Activated CD8-positive, alpha-beta memory T cell treated with anti-CD3 and anti-CD28 coated beads, Interleukin-2, amount 10 ng/mL, durations not matched to agents 7 days and 5 days (primary cell): ENCODE data around the gene STOML1. TPM values are rescaled to one million over a fixed set of nuclear protein-coding genes. Genes with fewer than 3 reads are reported as not detected.

Source experiments
- ATAC-seq: fragments of 150-1000 bp; cut with Tn5 transposase; one replicate; pipeline ENCODE4 v1.10.0; 2021; ENCODE audit warnings: moderate library complexity
- CTCF ChIA-PET: fragments of 350-600 bp; sonication (Branson Sonifier 250); formaldehyde crosslinking; loops from one replicate; lab custom pipeline; 2021; ENCODE audit warnings: antibody characterized with exemption; lab: Charles Lee
- DNase-seq: peaks from one replicate; pipeline ENCODE4 v3.0.0-alpha.2; 2020
- H3K27ac Mint-ChIP-seq: one replicate; pipeline ENCODE4 v1.8.0; 2021; ENCODE audit warnings: mild to moderate bottlenecking, mixed read lengths
- H3K27me3 Mint-ChIP-seq: one replicate; pipeline ENCODE4 v1.8.0; 2021; ENCODE audit warnings: mixed read lengths
- H3K36me3 Mint-ChIP-seq: one replicate; pipeline ENCODE4 v1.8.0; 2021; ENCODE audit warnings: mild to moderate bottlenecking, mixed read lengths
- H3K4me1 Mint-ChIP-seq: one replicate; pipeline ENCODE4 v1.8.0; 2021; ENCODE audit warnings: mixed read lengths
- H3K4me3 Mint-ChIP-seq: one replicate; pipeline ENCODE4 v1.8.0; 2021; ENCODE audit warnings: mild to moderate bottlenecking, moderate library complexity, mixed read lengths
- H3K9me3 Mint-ChIP-seq: one replicate; pipeline ENCODE4 v1.8.0; 2022; ENCODE audit warnings: low read depth, mixed read lengths
- total RNA-seq, 2 experiments: library from RNA; stranded (reverse); gene quantifications; one replicate each; pipeline ENCODE4 v1.2.3, GENCODE V29; 2021

STOML1 gene
- total RNA-seq, 2 experiments from 2014 or later: 7.9 to 8.6 TPM

DNA sequence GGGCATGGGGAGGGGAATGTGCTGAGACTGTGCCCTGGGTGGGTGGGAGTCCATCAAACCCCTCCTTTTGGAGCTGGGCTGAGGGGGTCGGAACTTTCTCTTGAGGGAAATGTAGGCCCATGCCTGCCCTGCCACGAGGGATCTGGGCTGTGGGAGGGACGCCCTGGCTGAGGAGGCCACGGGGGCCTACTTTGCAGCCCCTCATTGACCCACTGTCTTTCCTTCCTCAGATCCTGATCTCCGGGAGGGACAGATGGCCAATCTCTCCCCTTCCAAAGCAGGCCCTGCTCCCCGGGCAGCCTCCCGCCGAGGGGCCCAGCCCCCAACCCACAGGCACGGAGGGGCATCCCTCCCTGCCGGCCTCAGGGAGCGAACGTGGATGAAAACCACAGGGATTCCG is 40.5 kb downstream of the STOML1 start:
- no peaks in the 10 kb centered on the region for H3K27me3 Mint-ChIP-seq
- H3K4me3 Mint-ChIP-seq: no peak overlapping the region
- H3K9me3 Mint-ChIP-seq: no peaks in the 10 kb centered on the region
- no peaks in the 10 kb centered on the region for H3K36me3 Mint-ChIP-seq
- H3K4me1 Mint-ChIP-seq: peaks cover 14% of the 10 kb centered on the region
- ATAC-seq (no peak), DNase-seq (no peak)
- CTCF ChIA-PET: interaction anchor here (0.6 to 7.8 kb wide), 27 partner anchors 8 to 1091 kb away, joined by 3 to 175 read pairs (median 5); partner anchors contain the start of genes PML and STOML1
- peak overlapping the region; percentile 83 for H3K27ac Mint-ChIP-seq

DNA sequence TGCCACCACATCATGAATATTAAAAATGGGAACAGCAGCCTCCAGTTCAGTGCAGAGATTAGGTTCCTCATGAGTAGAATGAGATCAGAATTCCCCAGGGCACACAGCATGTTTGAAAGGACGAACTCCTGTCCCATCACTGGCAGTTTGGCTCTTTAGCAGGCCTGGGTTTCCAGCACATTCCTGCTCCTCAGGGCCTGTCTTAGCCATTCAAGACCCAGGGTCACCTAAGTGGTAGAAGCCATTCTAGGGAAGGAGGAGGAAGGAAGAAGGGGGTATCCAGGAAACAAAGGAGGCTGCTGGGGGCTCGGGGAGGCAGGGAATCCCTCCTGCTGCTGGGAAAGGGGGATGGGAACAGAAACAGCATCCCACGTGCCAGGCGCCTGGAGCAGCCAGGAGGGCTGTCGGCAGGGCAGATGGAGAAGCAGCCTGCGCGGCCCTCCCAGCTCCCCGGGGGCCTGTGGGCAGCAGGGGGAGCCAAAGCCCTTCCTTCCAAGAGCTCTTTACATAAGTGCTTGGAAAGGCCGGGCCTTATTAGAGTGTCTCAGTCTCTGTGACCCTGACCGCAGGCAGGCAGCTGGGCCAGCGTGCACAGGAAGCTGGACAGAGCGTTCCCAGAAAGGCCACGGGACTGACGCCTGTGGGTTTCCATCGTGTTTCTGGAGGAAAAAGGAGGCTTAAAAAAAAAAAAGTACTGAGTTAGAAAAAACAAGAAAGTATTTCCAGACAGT is 41.1 kb downstream of the STOML1 start:
- DNase-seq (peak; percentile 85), ATAC-seq (peak; percentile 97)
- Mint-ChIP-seq H3K27ac (peak overlapping the region; percentile 83), H3K27me3 (no peaks in the 10 kb centered on the region), H3K36me3 (no peaks in the 10 kb centered on the region), H3K9me3 (no peaks in the 10 kb centered on the region), H3K4me3 (no peak overlapping the region), H3K4me1 (peaks cover 13% of the 10 kb centered on the region)
- CTCF ChIA-PET: interaction anchor here (0.6 to 7.8 kb wide), 28 partner anchors 8 to 1092 kb away, joined by 3 to 175 read pairs (median 5); partner anchors contain the start of genes PML and STOML1

- Mint-ChIP-seq H3K36me3 (no peaks in the 10 kb centered on the region), H3K4me1 (peaks cover 13% of the 10 kb centered on the region), H3K9me3 (no peaks in the 10 kb centered on the region), H3K27me3 (no peaks in the 10 kb centered on the region), H3K27ac (peak overlapping the region; percentile 58), H3K4me3 (no peak overlapping the region)
- no peak for DNase-seq
- ATAC-seq: no peak
- CTCF ChIA-PET: interaction anchor here (0.8 to 7.8 kb wide), 26 partner anchors 8 to 1093 kb away, joined by 3 to 175 read pairs (median 5); partner anchors contain the start of genes PML, STOML1 and TBC1D21
These were observed 41.6 kb downstream of the STOML1 start for GRCh38 chr15:73950479-73950830.

GRCh38 chr15:73949496-73949895 is 42.6 kb downstream of the STOML1 start:
- CTCF ChIA-PET: interaction anchor here (1.4 to 7.8 kb wide), 7 partner anchors 10 to 99 kb away, joined by 3 to 175 read pairs (median 7); partner anchors contain the start of gene TBC1D21
- no peaks in the 10 kb centered on the region for H3K36me3 Mint-ChIP-seq
- no peak overlapping the region for H3K4me3 Mint-ChIP-seq
- DNase-seq (no peak), ATAC-seq (no peak)
- no peak overlapping the region for H3K27ac Mint-ChIP-seq
- H3K27me3 Mint-ChIP-seq: no peaks in the 10 kb centered on the region
- H3K9me3 Mint-ChIP-seq: no peaks in the 10 kb centered on the region
- peaks cover 13% of the 10 kb centered on the region for H3K4me1 Mint-ChIP-seq

DNA sequence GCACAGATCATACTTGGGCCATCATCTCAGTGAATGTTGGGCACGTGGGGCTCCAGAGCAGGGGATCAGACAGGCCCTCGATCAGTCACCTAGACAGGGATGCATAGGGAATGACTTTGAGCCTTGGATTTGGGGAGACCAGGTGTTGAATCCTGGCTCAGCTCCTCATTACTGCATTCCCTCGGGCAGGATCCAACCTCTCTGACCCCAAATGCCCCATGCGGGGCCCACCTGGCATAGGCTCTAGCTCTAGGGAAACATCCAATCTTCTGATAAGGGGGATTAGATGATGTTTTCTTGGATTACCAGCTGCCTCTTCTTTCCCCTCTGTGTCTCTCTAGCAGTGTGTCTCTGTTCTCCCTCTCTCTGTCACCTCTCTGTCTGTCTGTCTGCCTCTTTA is 43.1 kb downstream of the STOML1 start:
- no peaks in the 10 kb centered on the region for H3K9me3 Mint-ChIP-seq
- H3K4me3 Mint-ChIP-seq: no peak overlapping the region
- no peak overlapping the region for H3K27ac Mint-ChIP-seq
- no peaks in the 10 kb centered on the region for H3K27me3 Mint-ChIP-seq
- CTCF ChIA-PET: interaction anchor here (1.1 to 7.8 kb wide), 8 partner anchors 9 to 100 kb away, joined by 3 to 175 read pairs (median 6); partner anchors contain the start of gene TBC1D21
- H3K36me3 Mint-ChIP-seq: no peaks in the 10 kb centered on the region
- ATAC-seq (no peak), DNase-seq (no peak)
- H3K4me1 Mint-ChIP-seq: peaks cover 13% of the 10 kb centered on the region

DNA sequence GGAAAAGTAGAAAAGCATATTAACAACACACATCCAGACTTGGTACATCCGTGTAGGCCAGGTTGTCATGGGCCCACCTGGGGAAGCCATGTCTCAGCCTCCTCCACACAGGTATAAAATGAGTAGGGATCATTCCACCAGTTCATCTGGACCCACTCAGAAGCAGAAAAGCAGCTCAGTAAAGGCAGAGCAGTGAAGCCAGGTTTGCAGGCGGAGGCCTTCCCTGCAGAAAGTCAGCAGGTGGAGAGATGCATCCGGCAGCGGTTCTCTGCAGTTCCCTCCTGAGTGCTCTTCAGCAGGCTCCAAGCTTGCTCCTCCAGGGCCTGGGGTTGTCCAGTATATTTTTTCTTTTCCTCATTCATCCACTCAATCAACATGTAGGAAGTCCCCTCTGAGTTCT is 43.7 kb downstream of the STOML1 start:
- ATAC-seq: no peak
- H3K27me3 Mint-ChIP-seq: no peaks in the 10 kb centered on the region
- no peak for DNase-seq
- no peaks in the 10 kb centered on the region for H3K36me3 Mint-ChIP-seq
- CTCF ChIA-PET: interaction anchor here (1.1 to 7.8 kb wide), 5 partner anchors 9 to 20 kb away, joined by 3 to 175 read pairs (median 11); no protein-coding TSS in a partner anchor
- H3K4me1 Mint-ChIP-seq: peaks cover 13% of the 10 kb centered on the region
- no peak overlapping the region for H3K4me3 Mint-ChIP-seq
- no peaks in the 10 kb centered on the region for H3K9me3 Mint-ChIP-seq
- no peak overlapping the region for H3K27ac Mint-ChIP-seq

DNA sequence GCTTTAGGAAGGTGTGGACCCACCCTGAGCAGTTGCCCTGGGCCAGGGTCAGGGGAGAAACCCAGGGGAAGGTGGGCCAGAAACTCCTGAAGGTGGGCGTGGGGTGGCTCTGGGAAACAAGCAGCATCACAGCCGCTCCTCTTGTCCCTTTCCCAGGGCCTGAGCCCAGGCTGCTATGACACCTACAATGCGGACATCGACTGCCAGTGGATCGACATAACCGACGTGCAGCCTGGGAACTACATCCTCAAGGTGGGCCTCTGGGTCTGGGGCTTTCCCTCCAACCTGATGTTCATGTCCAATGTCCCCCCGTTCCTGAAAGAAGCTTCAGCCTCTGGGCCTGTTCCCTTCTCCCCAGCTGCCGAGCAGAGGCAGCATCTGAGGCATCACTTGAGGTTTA is 44.4 kb downstream of the STOML1 start:
- Mint-ChIP-seq H3K4me1 (peaks cover 14% of the 10 kb centered on the region), H3K9me3 (no peaks in the 10 kb centered on the region), H3K4me3 (no peak overlapping the region), H3K27me3 (no peaks in the 10 kb centered on the region), H3K27ac (no peak overlapping the region), H3K36me3 (no peaks in the 10 kb centered on the region)
- ATAC-seq (no peak), DNase-seq (no peak)
- CTCF ChIA-PET: interaction anchor here (1.1 to 7.8 kb wide), 4 partner anchors 8 to 20 kb away, joined by 3 to 175 read pairs (median 8); no protein-coding TSS in a partner anchor

DNA sequence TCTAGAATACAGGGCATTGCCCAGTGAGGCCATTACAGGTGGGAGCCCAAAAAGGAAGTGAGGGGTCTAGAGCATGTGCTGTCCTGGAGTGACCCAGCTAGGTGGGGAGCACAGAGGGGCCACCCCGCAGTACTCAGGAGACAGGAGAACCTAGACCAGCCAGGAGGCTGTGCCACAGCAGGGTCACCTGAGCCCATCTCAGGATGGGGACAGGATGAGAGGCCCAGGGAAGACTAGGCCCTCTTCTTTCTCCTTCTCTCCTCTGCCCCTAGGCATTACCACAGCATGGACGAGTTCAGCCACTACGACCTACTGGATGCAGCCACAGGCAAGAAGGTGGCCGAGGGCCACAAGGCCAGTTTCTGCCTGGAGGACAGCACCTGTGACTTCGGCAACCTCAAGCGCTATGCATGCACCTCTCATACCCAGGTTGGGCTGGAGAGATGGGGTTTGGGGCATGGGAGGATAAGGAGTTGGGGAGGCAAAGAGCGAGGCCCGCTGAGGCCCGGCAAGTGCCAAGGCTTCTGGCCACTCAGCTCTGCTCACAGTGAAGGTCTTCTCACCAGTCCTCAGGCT is 45.2 kb downstream of the STOML1 start:
- Mint-ChIP-seq H3K9me3 (no peaks in the 10 kb centered on the region), H3K27ac (peak overlapping the region; percentile 19), H3K36me3 (no peaks in the 10 kb centered on the region), H3K27me3 (no peaks in the 10 kb centered on the region), H3K4me1 (peaks cover 16% of the 10 kb centered on the region), H3K4me3 (no peak overlapping the region)
- ATAC-seq (no peak), DNase-seq (no peak)
- CTCF ChIA-PET: no interaction called here

DNA sequence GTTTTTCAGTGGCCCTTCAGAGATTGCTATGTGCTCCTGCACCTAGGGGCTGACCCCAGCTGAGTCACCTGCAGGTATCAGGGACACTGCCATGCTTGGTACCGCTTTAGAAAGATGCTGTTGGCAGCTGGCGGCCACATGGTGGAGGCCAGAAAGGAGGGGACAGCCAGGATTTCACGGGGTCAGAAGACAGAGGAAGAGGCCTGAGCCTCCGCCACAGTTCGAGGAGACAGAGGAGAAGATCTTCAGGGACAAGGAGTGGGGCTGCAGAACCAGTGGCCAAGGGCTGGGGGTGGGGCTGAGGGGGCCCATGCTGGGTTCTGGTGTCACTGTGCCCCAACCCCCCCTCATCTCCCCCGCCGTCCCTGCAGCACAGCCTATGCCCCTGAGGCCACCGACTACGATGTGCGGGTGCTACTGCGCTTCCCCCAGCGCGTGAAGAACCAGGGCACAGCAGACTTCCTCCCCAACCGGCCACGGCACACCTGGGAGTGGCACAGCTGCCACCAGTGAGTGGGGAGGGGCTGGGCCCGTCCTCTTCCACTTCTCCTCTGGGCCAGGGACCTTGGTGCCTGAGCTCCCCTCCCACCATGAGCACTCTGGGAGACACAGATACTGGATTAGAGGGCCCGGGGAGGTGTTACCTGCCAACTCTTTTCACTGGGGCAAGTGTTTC is 45.9 kb downstream of the STOML1 start:
- ATAC-seq (no peak), DNase-seq (no peak)
- H3K4me1 Mint-ChIP-seq: peaks cover 16% of the 10 kb centered on the region
- H3K27ac Mint-ChIP-seq: no peak overlapping the region
- no peaks in the 10 kb centered on the region for H3K27me3 Mint-ChIP-seq
- H3K36me3 Mint-ChIP-seq: no peaks in the 10 kb centered on the region
- H3K9me3 Mint-ChIP-seq: no peaks in the 10 kb centered on the region
- no peak overlapping the region for H3K4me3 Mint-ChIP-seq
- CTCF ChIA-PET: interaction anchor here (1.3 to 1.6 kb wide), 2 partner anchors 19 to 27 kb away, joined by 4 read pairs; no protein-coding TSS in a partner anchor

DNA sequence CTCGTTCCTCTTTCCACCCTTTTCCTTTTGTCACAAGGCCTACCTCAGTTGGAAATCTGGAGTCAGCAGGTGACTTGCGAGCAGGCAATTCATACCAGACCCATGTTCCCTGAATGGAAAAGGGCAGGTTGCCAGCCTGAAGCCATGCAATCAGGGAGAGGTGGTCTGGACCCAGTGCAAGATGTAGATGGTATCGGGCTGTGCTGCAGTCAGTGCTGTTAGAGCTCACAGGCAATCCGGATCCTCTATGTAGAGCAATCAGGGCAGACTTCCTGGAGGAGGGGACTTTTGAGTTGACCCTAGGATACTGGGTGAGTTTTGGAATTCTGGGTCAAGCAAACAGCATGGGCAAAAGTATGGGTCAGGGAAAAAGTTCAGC is 47.0 kb downstream of the STOML1 start:
- no peak overlapping the region for H3K27ac Mint-ChIP-seq
- CTCF ChIA-PET: interaction anchor here (0.9 to 1.6 kb wide), 5 partner anchors 16 to 28 kb away, joined by 3 to 4 read pairs (median 4); no protein-coding TSS in a partner anchor
- H3K4me3 Mint-ChIP-seq: no peak overlapping the region

DNA sequence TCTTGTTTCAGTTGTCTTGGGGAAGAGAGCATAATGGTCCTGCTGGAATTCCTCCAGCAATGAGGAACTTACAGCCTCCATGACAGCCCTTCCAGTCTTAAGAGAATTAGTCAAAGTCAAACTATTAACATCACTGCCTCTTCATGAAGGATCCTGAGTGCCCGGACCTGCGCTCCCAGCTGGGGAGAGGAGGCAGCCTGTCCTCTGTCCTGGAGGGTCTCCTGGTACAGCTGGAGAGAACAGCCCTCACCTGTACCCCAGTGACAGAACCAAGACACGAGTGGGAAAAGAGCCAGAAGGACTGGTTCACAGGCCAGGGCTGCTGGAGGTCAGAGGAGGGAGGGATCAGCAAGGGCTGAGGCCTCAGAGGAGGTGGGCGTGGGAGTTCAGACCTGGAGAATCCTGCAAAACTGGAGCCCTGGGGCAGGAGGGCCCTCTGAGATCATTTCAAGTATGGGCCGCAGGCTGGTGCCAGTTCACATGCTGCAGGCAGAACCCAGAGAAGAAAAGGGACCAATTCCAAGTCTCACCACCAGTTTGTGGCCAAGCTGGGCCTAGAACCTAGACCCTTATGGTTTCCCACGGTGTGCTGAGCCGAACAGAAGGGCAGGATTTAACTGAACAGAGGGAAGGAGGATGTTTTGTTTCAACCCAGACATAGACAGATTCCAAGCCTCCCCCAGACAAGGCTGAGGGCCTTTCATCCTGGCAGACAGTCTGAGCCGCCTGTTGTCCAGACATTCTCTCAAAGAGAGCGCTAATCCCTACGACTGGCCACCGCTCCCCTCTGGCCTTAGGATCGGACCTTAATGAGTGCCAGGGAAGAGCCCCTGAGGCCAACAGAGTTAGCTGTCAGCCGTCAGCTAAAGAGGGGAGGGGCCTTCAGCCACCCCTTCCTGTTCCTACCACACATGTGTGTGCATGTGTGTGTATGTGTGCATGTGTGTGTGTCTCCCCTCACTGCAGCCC is 47.6 kb downstream of the STOML1 start:
- DNase-seq (no peak), ATAC-seq (no peak)
- H3K27ac Mint-ChIP-seq: no peak overlapping the region
- H3K36me3 Mint-ChIP-seq: no peaks in the 10 kb centered on the region
- CTCF ChIA-PET: interaction anchor here (0.9 to 1.9 kb wide), 6 partner anchors 15 to 29 kb away, joined by 3 to 5 read pairs (median 4); no protein-coding TSS in a partner anchor
- no peaks in the 10 kb centered on the region for H3K9me3 Mint-ChIP-seq
- H3K4me3 Mint-ChIP-seq: no peak overlapping the region
- no peaks in the 10 kb centered on the region for H3K27me3 Mint-ChIP-seq
- peaks cover 18% of the 10 kb centered on the region for H3K4me1 Mint-ChIP-seq

More for the DNA sequence above, 47.0 kb downstream of the STOML1 start:
- ATAC-seq (no peak), DNase-seq (no peak)
- Mint-ChIP-seq H3K9me3 (no peaks in the 10 kb centered on the region), H3K4me1 (peaks cover 17% of the 10 kb centered on the region), H3K27me3 (no peaks in the 10 kb centered on the region), H3K36me3 (no peaks in the 10 kb centered on the region)

- DNase-seq (no peak), ATAC-seq (no peak)
- H3K9me3 Mint-ChIP-seq: no peaks in the 10 kb centered on the region
- peak overlapping the region; percentile 15 for H3K27ac Mint-ChIP-seq
- peaks cover 18% of the 10 kb centered on the region for H3K4me1 Mint-ChIP-seq
- CTCF ChIA-PET: interaction anchor here (1.1 to 1.9 kb wide), 5 partner anchors 8 to 36 kb away, joined by 3 to 10 read pairs (median 4); no protein-coding TSS in a partner anchor
- no peaks in the 10 kb centered on the region for H3K36me3 Mint-ChIP-seq
- no peak overlapping the region for H3K4me3 Mint-ChIP-seq
- no peaks in the 10 kb centered on the region for H3K27me3 Mint-ChIP-seq
These were observed 49.3 kb downstream of the STOML1 start for GRCh38 chr15:73942751-73943270.
